ENCODE data around the gene KRTDAP.

- TF ChIP-seq GATA3 (IDR thresholded peaks at IDR 0.05; ENCODE audit: low read depth, low read length) (no peak), GATA2 (IDR thresholded peaks at IDR 0.05; ENCODE audit: low read depth, low read length) (no peak)
Measured at GRCh38 chr19:35495107-35496064, 5.1 kb upstream of the KRTDAP start.
